Measurements from ENCODE around the gene MYO1D.
A peak's percentile ranks its signal among the peaks of the same experiment; 100 is the strongest.
"Not testable (repeated sequence)": the region's sequence is repeated elsewhere in the genome, so short reads cannot be mapped to it uniquely, and the experiment has no call there.

MYO1D gene

DNA sequence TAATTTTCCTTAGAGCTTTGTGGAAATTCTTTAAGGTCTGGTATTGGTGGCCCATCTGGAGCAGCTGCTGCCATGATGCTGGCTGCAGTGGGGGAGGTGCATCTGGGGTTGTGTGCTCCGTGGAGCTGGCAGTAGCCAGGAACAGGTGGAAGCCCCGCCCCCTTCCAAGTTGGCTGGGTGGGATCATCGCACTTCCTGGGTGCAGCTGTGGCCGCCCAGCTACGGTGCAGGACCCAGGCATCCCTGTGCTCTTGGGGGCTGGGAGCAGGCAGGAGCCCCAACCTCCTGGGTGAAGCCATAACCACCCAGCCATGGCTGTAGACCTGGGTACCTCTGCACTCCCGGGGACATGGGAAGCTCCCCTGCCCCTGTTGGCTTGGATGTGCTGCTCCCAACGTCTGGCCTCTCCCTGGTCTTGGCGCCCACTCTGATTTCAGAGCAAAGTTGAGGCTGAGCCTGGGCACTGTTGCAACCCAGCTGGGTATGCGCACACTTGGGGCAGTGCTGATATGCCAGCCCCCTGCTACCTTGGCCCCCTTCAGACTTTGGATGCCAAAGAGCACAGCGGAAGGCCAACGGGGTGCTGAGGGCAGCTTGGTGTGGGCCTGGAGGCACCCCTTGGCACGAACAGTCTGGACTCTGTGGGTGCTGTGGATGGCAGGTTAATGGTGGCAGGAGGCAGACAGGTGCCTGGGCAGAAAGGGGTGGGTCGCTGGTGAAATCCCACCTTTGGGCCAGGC is 145.2 kb downstream of the MYO1D start:
- DNase-seq (no peak), ATAC-seq (no peak)

DNA sequence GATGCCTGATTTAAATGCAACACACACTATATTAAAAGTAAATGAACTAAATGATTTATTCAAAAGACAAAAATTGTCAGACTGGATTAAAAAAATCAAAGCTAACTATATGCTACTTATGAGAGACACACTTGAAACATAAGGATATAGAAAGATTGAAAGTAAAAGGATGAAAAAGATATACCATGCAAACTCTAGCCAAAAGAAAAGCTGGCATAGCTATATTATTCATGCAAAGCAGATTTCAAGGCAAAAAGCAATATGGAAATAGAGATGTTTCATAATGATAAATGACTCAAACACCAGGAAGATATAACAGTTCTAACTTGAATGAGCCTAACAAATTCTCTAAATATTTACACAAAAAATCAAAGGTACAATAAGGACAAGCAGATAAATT is 149.2 kb downstream of the MYO1D start:
- DNase-seq (no peak), ATAC-seq (no peak)

DNA sequence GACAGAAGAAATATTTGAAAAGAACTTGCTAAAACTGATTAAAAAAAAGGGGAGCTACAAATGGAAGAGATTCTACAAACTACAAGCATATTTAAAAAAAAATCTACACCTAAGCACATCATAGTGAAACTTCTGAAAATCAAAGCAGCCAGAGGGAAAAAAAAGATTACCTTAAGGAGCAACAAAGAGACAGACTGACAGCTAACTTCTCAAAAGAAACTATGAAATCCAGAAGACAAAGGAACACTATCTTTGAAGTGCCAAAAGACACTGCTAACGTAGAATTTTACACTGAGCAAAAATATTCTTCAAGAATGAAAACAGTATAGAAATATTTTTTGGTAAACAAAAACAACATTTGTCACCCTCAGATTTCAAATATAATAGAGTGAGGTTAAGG is 151.2 kb downstream of the MYO1D start:
- no peak for DNase-seq
- ATAC-seq, result no peak

DNA sequence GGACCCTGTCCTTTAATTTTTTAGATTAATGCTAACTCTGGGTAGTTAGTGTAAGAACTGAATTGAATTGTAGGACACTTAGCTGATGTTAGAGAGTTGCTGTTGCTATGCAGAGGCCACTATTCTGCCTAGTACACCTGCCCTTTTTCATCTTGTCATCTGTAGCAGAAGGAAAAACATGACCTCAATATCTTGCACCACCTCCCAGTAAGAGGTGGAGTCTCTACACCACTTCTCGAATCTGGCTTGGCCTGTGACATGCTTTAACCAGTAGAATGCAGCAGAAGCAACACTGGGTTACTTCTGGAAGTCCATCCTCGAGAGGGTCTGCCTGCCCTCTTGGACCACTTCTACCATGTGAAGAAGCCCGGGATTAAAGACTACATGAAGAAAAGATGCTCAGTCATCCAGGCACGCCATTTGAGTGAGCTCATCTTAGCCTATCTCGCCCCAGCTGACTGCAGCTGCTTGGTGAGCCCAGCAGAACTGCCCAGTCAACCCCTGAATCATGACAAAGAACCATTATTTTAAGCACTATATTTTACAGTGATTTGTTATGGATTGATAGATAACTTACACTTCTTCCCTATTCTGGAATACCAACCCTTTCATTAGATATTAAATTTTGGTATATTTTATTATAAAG is 153.5 kb downstream of the MYO1D start:
- ATAC-seq (no peak), DNase-seq (no peak)

DNA sequence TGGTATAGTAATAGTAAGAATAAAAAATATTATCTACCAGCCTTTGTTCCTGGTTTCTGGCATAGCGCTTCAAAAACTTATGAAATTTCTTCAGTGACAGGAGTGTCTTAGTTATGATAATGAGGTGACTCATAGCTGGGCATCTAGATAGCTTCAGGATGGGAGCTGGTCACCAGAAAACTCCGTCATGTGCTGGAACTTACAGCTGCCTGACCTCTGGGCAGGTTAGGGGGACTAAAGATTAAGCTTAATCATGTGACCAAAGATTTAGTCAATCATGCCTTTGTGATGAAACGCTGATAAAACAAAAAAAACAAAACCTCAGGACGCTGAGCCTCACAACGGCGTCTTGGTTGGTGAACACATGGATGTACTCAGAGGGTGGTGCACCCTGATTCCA is 154.2 kb downstream of the MYO1D start:
- no peak for DNase-seq
- ATAC-seq, result no peak

DNA sequence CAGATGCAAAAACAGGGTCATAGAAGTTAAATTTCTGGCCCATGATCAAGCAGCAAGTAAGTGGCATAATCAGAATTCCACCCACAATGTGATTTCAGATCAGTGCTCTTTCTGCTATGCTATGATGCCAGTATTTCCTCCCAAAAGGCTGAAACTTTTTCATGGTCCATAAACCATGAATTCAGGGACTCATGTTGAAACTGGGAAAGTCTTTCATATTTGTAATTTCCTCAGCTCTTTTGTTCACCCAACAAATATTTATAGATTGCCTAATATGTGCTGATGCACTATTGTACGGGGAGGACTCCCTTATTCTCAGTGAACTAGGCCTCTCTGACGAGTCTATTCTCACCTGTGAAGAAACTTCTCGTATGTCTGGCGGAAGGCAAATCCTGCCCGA is 156.3 kb downstream of the MYO1D start:
- no peak for ATAC-seq
- no peak for DNase-seq

DNA sequence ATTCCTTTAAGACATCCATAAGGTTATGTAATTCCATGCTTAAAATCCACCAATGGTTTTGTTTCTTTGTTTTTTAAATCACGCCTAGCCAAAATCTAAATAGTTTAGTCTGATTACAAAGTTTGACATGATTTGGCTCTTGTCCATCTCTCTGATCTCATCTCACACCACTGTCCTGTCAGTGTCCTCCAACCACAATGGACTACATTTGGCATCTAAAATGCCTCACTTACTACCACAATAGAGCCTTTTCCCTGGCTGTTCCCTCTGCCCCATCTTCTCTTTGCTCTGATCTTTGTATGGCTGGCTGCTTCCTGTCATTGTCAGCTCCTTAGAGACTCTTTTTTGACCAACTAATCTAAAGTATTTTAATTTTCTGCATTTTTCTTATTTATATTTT is 157.2 kb downstream of the MYO1D start:
- ATAC-seq, result no peak
- no peak for DNase-seq

DNA sequence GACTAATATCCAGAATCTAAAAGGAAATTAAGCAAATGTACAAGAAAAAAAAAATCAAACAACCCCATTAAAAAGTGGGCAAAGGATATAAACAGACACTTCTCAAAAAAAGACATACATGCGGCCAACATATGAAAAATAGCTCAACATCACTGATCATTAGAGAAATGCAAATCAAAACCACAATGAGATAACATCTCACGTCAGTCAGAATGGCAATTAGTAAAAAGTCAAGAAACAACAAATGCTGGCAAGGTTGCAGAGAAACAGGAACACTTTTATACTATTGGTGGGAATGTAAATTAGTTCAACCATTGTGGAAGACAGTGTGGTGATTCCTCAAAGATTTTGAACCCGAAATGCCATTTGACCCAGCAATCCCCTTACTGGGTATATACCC is 162.0 kb downstream of the MYO1D start:
- not testable (repeated sequence) for ATAC-seq, DNase-seq

DNA sequence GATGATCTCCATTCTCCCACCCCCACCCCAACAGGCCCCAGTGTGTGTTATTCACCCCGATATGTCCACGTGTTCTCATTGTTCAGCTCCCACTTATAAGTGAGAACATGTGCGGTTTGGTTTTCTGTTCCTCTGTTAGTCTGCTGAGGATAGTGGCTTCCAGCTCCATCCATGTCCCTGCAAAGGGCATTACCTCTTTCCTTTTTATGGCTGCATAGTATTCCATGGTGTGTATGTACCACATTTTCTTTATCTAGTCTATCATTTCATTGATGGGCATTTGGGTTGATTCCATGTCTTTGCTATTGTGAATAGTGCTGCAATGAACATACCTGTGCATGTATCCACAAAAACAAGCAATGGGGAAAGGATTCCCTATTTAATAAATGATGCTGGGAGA is 162.7 kb downstream of the MYO1D start:
- not testable (repeated sequence) for DNase-seq, ATAC-seq

DNA sequence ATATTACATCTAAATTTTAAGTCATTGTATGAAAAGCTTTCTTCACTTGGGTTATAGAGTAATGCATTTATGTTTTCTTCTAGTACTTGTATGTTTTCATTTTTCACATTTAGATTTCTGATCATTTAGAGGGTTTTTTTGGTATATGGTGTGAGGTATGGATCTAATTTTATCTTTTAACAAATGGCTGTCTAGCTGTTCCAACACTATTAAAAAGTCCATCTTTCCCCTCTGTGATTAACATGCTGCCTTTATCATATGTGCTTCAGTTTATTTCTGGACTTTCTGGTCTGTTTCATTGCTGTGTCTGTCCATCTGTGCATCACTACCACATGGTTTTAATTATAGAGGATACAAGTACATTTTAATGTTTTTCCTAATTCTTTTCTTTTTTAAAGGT is 163.8 kb downstream of the MYO1D start:
- DNase-seq, result no peak
- no peak for ATAC-seq

DNA sequence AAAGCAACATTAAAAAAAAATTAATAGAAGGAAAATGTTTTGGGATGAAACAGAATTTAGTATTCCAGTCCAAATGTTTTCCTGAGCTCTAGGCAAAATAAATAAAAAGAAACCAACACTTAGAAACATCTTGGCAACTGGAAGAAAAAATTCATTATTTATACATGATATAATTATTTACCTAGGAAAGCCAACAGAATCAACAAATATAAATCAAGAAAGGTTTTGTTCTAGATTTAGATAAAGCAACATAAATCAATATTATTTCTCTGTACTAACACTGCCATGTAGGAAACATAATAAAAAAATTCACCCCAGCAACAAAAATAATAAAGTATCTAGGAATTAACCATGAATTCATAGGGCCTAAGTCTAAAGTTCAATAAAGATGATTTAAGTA is 167.4 kb downstream of the MYO1D start:
- ATAC-seq (no peak), DNase-seq (no peak)

DNA sequence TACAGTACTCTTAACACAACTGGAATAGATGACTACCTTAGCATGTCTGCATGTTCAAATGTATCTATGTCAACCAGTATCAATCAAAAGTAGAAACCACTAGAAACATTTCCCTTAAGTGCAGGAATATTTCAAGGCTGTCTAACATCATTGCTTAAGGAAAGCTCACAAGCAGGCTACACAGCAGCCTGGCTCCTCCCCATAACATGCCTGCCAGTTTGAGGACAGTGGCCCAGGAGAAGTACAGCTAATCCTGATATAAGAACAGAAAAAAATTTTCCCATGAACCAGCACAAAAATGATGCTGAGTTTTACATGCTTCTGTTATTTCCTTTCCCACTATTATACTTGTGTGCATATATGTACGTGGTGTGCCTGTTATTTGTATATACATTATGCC is 175.1 kb downstream of the MYO1D start:
- no peak for DNase-seq
- no peak for ATAC-seq

DNA sequence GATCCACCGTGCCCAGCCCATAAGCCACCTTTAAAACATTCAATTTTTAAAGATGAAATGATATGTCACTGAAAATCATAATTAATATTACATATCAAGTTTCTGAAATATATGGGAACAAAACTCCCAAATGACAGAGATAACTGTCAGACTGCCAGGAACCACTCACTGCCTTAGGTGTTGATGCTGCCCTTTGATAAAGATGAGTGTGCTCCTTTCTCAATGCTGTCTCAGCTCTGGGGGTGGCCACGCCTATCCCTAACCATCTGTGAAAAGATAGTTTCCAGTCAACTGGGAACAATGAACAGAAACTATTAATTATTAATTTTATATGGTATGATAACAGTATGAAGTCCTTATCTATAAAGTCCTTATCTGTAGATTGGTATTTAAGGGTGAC is 177.7 kb downstream of the MYO1D start:
- ATAC-seq (no peak), DNase-seq (no peak)

DNA sequence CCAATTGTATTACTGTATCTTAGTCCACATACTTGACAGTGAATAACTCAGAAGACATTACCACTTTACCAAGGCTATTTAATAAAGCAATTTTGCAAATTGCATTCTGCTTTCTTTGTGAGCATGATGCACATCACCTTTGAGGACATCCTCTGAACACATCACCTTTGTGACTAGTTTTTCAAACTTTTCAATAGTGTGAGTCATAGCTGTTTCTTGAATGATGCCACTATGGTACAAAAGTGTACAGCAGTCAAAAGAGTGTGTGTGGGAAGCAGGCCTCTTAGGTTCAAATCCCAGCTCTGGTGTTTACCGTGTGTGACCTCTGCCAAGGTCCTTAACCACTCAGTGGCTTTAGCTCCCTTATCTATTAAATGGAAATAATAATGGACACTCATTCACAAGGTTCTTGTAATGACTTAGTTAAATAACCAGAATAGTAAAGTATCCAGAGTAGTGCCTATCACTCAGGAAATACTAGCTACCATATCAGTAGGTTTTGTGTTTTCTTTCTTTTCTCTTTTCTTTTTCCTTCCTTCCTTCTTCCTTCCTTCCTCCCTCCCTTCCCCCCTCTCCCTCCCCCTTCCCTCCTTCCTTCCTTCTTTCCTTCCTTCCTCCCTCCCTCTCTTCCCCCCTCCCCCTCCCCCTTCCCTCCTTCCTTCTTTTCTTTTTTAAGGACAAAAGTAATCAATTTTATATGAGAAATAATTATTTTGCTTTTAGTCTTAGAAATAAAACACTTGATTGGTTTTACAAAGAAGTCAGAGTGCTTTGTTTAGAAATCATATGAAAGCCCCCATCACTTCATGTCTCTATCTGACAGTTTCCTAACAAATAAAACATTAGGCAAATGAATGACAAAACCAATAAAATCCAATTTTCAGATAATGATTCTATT is 178.9 kb downstream of the MYO1D start:
- DNase-seq, result no peak
- peak; percentile 75 for ATAC-seq

DNA sequence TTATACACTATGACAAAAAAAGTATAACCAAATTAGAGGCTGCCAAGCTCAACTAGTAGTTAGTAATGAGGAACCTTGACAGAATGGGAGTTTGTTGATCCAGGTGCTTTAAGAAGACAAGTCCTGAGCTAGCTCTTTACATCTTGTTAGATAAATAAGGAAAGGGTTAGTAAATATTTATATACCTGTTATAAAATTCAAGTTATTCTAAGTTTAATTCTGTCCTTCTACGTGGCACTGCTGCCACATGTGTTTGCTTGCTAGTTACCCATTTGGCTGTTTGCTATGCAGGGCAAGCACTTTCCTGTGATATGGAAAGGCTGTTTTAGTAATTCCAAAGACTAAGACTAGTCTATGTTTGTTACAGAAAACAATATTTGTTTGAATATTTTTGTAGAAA is 180.5 kb downstream of the MYO1D start:
- DNase-seq, result no peak

DNA sequence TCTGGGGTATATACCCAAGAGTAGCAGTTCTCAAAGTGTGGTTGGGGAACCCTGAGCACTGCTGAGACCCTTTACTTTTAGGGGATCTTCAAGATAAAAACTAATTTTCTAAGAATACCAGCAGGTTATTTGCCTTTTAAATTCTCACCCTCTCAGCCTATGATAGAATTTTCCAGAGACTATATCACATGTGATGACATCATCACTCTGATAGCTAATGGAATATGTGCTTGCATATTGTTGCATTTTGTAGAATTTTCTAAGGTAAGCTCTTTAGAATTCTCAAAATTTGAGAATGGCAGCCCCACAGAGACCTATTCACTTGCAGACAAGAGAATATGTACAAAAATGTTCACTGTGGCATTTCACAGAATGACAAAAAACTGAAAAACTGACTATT is 181.1 kb downstream of the MYO1D start:
- no peak for ATAC-seq
- DNase-seq, result no peak

More for the DNA sequence above, 180.5 kb downstream of the MYO1D start:
- no peak for ATAC-seq

DNA sequence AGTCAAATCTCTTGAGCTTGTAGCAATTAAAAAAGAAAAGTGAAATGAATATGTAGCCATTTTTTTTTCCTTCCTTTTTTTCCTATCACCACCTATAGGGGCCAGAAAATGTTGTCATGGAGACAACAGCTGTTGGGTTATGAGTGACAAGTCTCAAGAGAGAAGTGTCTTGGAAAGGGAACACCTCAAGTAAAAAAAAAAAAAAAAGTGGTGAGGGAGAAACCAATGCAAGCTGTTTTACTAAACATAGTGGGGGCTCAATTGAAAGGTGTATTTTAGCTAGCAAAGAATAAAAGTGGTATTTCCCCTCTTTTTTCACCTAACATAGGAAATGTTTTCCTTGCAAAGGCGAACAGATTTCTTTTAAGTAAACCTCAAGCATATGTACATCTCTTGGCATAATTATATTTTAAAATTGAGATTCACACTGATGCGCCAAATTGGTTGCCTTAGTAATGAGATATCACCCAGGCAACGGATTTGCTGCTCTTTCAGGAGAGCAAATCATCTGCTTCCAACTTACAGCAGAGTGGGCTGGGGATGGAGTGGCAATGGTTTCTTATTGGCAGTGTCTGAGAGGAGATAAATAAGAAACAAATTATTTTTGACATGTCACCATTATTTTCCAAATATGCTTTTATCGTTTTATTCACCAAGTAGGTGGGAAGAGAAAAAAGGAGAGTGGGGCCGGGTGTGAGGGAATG is 183.6 kb downstream of the MYO1D start:
- ATAC-seq (no peak), DNase-seq (no peak)

DNA sequence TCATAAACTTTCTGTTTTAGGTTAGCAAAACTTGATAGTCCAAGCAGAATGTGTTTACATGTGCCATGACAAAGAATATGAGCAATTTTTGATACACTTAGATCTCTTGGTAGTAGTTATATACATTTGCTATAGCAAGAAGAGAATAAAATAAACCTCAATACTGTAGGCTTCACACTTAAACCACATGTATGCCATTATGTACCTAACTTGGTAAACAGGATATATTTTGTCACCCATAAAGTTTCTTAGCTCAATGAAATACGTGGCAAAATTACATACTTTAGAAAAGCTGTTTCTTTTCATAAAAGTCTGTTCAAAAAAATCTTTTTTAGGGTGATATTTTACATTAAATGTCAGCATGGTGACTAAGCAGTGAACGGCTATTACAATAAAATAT is 184.7 kb downstream of the MYO1D start:
- no peak for DNase-seq
- ATAC-seq, result no peak

DNA sequence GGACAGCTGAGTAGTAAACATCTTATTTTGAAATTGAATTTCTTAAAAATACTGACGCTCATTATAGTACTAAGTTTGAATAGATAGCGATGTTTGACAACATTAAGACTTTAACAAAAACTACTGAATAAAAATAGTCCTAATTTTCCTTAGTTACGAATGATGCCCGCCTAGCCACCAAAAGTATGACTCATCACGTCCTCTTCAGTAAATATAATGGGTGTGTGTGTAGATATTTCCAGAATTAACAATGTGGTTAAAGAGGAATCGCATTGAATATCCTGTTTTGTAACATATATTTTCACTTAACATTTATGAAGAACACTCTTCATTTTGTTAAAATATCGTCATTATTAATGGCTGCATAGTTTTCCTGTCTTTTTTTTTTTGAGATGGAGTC is 187.6 kb downstream of the MYO1D start:
- DNase-seq, result no peak
- ATAC-seq, result no peak

DNA sequence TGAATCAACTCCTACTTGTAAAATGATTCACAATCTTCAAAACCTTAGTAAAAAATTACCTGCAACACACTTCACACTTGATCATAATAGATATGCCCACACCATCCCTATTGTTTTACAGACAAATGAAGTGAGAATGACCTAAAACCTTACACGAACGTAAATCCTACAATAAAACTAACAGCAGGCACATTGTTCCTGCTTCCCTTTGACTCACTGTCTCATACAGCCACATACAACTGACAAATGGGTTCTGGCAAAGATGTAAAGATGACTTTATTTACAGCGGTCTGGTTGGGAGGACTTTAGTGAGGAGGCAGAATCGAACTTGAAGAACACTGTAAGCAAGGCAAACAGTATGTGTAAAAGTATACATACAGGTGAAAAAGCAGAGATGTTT is 188.7 kb downstream of the MYO1D start:
- DNase-seq (no peak), ATAC-seq (no peak)

DNA sequence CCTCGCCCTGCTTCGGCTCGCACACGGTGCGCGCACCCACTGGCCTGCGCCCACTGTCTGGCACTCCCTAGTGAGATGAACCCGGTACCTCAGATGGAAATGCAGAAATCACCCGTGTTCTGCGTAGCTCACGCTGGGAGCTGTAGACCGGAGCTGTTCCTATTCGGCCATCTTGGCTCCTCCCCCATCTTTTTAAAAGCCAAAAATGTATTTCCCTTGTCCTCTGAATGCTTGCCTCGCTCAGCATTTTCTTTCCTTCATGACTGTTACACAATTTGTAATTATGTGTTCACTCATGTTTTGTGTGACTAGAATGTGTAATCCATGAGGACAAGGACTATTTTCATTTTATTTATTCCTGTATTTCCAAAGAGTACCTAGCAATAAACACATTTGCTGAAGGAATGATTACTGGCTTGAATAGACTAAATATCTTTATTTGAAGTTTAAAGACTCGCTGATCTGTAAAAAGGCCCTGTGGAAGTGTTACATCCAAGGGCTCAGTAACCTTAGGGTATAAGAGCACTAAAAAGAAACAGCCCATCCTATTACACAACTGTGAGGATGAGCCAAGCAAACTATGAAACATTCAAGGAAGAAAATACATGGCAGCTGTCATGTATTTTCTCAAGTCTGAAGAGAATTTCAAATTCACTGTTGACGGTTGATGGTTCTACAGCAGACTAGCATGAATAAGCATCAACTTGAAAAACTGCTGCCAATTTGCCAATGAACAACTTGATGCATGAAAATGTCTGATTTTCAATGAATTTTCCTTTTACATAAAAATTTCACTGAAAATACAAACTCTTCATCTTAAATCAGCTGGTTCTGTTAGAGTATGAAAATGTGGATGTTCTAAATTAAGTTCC is 192.6 kb downstream of the MYO1D start:
- no peak for ATAC-seq

DNA sequence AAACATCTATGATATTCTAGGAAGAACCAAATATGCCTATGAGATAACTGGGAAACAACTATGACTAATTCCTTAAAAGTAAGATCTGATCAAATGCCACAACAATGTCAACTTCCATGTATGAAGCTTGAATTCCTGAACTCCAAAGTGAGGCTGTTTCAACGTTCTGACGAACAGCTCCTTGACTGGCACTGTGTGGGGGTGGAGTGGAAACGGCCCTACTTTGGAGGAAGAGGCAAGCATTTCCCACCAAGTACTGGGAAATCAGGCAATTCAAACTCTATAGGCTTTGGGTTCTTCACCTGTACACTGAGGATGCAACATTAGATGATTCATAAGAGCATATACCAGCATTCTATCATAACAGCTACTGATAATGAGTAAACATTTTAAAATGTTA is 203.0 kb downstream of the MYO1D start:
- ATAC-seq, result no peak
- no peak for DNase-seq

More for the DNA sequence above, 192.6 kb downstream of the MYO1D start:
- DNase-seq, result no peak
